Measurements from ENCODE around the gene NR6A1.

The NR6A1 gene

DNA sequence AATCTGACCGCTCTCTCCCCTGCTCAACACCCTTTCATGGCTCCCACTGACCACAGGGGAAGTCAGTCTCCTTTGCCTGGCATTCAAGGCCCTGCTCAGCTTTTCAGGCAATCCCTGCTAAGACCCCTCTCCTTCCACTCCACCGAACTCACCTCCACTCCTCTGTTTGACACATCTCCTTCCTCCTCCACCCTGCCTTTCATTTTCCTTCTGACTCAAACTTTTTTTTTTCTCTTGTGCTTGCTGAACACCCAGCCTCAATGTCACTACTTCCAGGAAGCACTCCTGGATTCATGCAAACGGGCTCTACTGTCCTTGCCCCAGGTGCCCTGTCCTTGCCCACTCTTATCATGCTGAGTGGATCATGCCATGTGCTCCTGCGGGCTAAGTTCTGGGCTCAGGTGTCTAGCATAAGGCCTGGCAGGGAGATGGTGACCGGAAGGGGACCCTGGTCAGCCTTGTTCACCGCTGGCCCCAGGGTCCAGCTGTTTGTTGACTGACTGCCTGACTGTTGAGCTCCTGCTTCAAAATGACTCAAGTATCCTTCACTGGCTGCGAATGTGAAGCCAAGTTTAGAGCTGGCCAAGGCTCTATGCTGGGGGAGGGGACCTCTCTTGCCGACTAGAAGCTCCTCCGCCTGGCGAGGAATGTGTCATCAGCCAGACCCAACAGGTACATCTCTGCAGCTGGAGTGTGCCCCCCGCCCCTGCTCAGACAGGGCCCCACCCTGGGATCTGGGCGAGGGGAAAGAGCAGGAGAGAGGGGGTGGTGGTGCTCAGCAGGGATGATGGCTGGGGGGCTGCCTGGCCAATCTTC is 270.1 kb downstream of the NR6A1 start:
- no peak for DNase-seq

DNA sequence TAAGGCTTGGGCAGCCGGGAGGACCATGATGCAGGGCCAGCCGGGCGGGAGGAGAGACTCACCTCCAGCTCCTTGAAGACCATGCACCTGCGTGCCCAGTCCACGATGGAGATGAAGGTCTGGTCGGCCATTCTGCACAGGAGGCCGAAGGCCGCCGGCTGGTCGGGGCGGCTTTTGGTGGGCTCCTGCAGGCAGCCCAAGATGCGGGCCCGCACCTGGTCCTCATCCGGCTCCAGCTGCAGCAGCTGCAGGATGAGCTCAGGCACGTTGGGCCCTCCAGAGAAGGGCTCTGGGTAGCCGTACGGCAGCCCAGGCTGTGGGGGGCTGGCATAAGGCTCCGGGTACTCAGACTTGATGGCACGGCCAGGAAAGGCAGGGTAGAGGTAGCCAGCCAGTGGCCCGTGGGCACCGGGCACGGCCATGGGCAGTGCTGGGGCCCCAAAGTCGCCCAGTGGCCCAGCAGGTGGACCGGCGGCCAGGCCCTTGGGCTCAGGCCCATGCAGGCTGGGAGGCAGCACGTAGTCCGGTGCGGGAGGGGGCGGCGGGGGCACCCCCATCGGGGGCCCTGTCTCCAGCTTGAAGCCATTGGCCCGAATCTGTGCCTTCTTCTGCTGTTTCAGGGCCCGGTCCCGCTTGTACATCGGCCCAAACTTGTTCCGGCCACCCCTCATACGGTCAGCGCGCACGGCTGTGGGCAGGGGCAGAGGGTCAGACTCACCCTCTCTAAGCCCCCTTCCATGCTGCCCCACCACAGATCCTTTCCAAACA is 270.9 kb downstream of the NR6A1 start:
- no peak for DNase-seq

DNA sequence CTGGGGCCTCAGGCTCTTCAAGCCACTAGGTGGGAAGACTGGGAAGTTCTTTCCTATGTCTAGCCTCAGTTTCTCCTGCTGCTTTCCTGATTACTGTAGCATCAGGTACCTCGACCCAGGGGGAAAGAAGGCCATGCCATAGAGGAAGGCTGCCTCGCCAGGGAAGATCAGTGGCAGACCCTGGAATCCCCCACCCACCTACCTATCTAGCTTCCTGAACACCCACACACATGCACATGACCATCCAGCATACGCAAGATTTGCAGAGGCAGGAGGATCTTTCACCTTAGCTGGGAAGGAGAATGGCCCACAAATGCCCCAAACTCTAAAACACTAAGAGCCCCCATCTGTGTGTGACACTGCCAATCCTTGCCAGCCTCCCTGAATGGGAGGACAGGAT is 271.9 kb downstream of the NR6A1 start:
- no peak for DNase-seq

DNA sequence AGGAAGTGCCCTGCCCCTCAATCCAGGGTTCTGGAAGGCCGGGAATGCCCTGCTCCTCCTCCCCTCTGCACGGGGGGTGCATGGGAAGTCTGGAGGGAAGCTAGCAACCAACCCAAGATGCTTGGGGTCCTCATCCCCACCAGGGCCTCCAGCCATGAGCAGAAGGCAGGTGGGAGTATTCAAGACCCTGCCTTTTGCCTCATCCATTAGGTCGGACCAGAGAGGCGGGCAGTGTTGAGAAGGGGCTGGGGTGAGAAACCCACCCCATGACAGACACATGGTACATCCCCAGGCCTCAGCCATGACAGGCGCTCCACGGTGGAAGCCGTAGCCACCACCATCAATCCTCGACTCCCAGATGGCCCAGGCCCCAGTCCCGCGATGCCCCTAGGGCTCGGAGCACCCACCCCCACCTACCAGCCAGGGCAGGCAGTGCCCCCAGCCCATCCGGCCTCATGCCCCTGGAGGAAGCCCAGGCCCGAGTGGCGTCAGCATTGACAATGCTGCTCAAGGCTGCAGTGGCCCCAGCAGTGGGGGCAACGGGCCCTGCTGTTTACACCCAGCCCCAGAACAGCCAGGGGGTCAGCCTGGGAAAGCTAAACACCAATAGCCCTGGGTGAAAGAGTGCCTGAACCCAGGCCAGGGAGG is 272.5 kb downstream of the NR6A1 start:
- DNase-seq: no peak

DNA sequence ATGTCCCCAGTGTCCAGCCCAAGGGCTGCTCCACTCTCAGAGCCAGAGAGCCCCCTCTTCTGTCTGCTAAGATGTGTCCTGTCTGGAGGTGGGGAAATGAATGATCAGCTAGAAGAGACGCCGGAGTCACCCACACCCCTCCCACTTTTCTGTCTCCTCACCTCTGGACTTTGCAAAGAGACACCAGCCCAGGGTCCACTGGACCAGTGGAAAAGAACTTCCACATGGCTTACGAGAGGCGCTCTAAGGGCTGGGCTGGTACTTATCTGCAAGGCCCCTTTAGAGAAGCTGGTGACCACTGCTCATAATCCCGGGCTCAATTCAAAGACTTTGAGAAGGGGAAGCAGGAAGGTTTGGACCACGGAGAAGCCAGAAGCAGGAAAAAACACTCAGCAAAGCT is 273.1 kb downstream of the NR6A1 start:
- no peak for DNase-seq

DNA sequence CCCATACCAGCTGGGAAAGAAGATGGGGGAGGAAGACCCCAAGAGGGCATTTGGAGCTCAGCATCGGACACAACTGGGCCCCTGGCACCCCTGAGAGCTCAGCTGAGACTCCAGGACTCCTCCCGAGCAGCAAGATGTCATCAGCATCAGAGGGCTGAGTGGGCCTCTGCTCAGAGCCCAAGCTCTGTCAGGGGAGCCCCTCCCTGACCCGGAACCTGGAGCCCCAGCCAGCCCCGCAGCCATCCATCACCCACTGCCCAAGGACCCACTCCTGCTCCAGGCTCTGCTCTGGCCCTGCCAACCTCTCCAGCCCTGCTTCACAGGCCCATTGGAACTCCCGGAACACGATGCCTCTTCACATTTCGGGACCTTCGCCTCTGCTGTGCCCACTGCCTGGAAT is 273.7 kb downstream of the NR6A1 start:
- DNase-seq: no peak

DNA sequence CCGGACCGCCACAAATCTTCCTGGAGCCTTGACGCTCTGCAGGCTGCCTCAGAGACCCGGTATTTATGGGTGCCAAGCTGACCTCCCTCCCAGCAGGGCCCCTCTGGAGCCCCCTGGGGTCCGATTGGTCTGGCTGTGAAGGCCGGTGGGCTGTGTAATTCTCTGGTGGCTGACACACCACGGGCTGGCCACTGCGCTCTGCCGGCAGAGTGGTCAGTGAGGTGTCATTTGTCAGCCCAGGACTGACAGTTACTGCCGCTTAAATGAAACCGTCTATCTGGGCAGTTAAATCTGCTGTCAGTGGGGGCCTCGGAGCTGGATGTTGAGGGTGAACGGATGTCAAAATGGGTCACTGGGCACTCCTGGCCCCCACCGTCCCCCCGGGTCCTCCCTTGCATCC is 274.6 kb downstream of the NR6A1 start:
- no peak for DNase-seq

DNA sequence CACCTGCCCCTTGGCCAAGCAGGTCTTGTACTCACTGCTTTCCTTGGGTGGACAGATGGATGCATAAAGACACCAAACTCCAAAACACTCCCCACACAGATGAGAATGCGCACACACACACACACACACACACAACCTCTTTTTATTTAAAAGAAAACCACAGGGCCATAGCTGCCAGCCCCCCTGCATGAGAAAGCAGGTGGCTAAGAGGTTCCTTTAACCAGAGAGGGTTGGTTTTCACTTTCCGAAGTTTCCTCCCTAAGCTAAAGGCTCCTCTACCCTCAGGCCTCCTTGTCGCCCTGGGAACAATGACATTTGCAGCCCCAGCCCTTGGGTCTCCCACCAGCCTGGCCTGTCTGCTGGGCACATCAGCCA is 275.0 kb downstream of the NR6A1 start:
- DNase-seq: no peak

DNA sequence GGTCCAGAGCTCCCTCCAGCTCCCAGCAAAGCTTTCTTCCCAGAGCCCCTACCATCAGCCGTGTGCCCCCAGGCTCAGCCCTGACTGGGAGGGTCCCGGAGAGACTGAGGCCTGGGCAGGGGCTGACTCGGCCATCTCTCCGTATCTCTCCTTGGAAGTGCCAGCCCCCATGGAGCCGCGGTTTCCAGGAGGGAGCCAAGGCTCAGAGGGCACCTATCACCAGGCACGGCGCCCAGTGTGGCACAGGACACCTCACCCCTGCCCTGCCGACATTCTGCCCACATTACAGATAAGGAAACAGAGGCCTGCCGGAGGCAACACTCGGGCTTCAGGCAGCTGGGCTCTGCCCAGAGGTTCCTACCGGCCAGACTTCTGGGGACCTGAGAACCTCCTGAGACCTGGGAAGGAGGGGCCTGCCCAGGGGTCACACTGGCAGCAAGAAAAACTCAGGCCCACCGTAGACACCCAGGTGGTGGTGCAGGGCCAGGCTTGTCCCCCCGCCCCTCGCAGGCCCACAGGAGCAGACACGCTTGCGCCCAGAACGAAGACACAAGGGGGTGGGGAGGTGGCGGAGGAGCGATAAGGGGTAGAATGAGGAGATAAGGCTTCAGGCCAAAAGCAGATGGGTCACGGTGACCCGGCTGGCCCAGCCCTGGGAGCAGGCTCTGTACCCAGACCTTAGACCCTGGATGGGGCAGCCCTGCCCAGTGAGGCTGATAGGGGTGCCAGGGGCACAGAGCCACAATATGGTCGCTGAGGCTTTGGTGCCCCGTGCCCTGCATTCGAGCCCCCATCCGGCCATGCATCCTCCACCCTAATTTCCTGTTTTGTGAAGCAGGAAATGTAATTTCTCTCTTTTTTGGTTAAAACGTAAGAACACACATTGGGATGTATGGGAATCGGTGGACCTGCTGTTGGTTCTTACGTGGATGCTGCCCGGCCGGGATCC is 275.7 kb downstream of the NR6A1 start:
- DNase-seq: no peak

DNA sequence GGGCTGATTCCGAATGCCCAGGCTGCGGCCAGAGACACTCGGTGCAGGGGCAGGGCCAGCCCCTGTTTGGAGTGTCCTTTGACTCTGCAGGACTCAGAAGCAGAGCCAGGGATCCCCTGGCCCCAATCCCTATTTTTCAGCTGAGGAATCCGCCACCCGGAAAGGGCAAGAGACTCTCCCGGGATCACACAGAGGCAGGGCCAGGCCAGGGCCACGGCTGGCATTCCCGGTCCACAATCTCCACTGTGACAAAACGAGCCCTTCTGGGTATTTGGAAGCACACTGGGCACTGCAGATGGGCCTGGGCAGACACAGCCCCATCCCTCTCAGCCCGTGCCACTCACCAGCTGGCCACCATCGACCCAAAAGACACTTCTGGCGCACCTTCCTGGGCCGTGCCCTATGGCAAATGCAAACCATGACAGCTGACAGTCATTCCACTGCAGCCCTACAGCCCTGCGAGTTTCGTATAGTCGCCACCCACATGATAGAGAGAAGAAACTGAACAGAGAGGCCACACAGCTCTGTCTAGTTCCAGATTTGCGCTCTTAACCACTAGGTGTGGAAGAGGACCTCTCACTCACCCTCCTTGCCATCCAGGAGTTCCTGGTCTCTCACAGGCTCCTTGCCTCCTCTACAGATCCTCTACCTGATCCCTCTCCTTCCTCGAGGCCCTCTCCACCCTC is 277.2 kb downstream of the NR6A1 start:
- DNase-seq: peak; percentile 43

DNA sequence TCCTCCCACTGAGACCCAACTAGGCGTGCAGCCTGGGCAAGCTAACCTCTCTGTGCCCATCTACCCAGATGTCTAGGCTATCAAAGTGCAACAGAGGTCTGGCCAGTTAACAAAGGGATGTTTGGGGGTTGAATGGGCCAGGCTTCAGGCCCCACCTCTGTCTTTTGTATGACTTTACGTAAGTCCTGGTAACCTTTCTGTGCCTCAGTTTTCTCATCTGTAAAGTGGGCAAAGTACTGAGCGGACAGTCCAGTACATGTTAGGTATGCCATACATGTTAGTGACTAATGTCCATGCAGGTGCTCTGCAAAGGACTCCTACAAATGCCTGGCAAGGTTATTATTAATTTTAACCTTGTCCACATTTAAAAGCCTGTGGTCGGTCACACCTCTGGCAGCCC is 277.9 kb downstream of the NR6A1 start:
- no peak for DNase-seq

DNA sequence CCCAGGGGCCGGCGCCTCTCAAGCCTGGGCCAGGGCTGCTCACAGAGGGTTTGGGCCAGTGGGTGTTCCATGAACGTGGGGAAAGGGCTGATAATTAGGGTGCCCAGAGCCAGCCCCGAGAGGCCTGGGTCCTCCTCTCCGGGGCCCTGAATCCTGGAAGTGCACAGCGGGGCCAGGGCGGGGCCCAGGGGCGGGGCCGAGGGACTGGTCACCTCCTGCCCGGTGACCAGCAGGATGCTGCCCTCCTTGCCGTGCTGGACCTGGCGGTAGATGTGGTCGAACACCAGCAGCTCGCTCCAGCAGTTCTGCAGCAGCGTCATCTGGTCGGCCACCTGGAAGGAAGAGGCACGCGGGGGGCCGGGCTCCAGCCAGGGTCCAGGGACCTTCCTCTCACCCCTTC is 278.3 kb downstream of the NR6A1 start:
- DNase-seq: no peak

DNA sequence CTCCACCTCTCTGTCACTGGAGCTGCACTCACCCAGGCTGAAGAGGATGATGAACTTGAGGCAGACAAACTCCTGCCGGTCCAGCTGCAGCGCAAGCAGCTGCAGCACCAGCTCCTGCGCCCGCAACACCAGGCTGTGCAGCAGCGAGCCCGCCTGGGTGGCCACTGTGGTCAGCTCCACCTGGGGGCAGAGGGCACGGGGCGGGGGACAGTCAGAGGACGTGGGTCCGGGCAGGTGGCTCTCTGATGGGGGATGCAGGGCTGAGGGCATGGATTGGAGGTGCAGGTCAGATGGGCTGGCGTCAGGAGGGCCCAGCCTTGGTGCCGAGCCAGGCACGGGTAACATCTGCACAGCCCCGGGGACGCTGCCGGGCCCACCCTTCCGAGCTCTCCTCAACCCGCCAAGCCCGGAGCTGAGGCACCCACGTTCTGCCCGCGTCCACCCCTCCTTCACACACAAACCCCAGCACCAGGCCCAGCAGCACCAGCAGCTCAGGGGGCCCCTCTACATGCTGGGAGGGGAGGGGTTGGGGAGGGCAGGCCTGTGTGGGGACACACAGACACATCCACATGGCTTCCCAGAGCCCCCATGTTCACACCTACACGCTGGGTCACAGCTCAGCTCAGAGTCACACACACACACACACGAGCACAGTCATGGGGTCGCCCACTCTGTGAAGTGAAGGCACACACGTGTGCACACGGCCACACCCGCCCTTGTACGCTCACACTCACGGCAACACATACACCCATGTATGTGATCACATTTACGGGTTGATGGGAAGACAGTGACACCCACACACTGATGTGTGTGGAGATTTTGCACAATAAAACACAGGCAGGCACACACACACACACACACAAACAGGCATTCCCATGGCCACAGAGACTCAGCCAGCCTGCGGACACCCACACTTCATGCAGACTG is 279.8 kb downstream of the NR6A1 start:
- DNase-seq: no peak

DNA sequence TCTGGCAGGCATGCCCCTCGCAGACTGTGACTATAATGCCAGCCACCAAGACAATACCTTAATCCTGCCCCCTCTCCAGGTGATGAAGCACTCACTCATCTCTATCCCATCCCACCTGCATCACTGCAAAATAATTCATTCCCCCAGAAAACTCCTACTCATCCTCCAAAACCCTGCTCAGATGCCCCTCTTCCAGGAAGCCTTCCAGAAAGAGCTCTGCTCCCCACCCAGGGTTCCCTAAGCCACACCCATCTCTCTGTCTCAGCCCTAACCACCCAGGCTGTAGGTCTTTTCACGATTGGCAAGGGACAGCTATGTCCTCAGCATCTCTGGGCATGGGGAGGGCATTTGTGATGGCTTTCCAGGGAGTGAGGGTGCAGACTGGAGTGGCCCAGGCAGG is 281.1 kb downstream of the NR6A1 start:
- no peak for DNase-seq

DNA sequence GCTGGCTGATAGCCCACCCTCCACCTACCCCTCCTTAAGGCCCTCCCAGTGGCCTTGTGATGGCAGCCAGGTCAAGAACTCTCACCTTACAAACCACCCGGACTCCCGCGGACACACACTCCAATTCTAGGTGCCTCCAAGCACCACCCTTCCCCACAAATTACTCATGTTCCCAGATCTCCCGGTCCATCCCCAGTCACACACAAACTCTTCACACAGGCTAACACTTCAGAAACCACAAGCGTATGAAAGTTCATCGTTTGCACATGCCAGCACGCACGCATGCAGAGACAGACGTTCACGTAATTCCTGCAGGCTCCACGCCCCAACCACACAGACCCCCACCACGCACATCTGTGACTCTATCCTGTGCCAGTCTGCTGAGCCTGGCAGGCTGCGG is 281.9 kb downstream of the NR6A1 start:
- no peak for DNase-seq

DNA sequence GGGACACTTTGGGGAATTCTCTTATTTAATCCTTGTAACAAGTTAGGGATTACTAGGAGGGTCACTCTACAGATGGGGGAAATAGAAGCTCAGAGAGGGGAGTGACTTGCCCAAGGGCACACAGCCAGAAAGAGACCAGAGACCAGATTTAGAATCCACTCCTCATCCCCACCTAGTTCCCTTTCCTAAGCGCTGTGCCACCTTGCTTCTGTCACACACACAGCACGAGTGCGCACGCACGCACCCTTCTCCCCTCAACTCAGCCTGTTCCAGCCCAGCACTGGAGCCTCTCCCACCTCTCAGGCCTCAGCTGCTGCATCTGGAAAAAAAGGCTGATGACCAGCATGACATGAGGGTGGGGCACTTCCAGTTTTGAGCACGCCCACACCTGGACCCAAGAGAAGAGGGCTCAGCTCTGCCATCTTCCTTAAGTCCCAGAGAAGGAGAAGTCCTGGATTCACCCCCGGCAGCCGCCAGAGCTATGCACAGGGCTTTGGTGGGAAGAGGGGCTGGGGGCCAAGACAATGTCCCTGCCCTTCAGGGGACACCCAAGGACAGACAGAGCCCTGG is 282.4 kb downstream of the NR6A1 start:
- DNase-seq: no peak

DNA sequence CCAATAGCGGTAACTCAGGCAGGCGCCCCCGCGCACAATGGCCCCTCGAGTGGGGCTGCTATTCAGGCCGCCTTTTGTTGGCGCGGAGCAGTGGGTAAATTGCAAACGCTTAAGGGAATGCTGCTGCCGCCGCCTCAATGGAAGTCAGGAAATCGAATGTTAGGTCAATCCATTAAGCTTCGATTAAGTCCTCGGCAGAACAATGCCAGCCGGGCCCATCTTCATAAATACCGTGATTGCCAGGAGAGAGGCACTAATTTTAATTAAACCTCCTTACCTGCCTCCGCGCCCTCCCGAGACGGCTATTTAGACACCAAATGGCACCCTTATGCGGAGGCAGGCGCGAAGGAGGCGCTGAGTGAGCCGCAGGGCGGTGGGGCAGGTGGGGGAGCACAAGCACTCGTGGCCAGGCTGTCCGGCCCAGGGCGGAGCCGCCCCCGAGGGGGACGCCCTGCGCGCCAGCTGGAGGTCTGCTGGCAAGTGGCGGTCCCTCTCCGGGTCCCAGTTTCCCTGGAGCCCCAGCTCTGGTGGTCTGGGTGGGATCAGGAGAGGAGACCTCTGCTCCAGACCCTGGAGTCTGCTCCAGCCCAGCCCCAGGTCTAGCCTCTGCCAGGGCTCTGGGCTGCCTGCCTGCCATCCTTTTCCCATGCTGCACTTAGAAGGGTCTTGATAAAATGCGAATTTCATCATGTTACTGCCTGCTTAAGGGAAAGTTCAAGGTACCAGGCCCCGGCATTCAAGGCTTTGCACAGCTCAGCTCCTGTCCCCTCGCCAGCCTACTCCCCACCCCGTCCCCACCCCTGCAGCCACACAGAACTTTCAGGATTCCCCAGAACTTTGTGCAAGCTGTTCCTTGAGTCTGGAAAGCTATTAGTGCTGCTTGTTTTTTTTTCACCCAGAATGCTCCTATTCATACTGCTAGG is 283.6 kb downstream of the NR6A1 start:
- no peak for DNase-seq

DNA sequence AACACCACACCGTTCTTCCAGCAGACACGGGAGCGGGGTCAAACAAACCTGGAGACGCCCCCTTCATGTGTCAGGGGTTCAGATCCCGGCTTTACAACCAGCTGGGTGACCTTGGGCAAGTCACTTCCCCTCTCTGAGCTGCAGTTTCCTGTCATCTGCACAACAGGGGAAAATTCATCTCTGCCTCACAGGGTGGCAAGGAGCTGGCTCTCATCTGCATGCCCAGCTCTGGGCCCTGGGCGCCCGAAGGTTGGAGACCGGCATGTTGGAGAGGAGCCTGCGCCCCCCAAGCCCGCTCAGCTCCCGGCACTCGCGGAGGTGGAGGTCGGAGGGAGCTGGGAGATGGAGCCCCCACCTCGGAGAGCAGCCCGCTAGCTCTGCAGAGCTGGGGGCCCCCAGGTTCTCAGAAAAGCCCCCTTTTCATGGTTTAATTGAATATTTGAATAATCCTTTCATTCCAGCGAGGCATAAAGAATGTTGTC is 284.3 kb downstream of the NR6A1 start:
- DNase-seq: no peak

DNA sequence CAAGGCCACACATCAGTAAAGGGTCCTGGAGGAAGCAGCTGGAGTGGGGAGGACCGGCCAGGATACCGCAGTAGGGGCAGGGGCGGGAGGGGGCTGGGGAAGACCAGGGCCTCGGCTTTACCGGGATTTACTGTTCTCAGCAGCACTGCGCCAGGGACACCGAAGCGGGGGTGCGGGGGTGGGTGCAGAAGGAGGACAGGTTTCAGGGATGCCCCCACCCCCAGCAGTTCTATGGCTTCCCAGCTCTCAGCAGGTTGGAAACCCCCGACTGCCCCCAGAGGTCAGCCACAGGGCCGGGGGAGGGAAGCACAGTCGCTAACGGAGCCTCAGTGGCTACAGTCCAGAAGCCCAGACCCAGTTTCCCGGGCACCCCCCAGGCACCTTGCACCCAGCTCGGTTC is 285.2 kb downstream of the NR6A1 start:
- DNase-seq: no peak

All from RPMI8226 (cell line).